Retinal pigment epithelial cell (primary cell): ENCODE results near the gene COBL.

Source experiments
- DNase-seq: peaks from one replicate; pipeline ENCODE4 v3.0.0-alpha.2; 2010; ENCODE audit warnings: low read depth
- H3K4me3 ChIP-seq: 2 replicates; pipeline ENCODE4 v1.5.1; 2011; ENCODE audit warnings: mild to moderate bottlenecking, low read length, control low read depth, moderate library complexity
- CTCF ChIP-seq: conservative IDR thresholded peaks from 2 replicates; pipeline ENCODE4 v1.5.1; 2011; ENCODE audit warnings: low read depth, low read length, control low read depth, inconsistent platforms

The COBL gene

GRCh38 chr7:50985096-50985495 lies 331.5 kb downstream of the COBL start:
- H3K4me3 ChIP-seq = no peak overlapping the region
- DNase-seq = no peak
- no peak for TF ChIP-seq CTCF

GRCh38 chr7:50983850-50984249 lies 332.8 kb downstream of the COBL start:
- DNase-seq = peak; percentile 27
- TF ChIP-seq CTCF = no peak
- no peak overlapping the region for H3K4me3 ChIP-seq

GRCh38 chr7:50982626-50983025 lies 334.0 kb downstream of the COBL start:
- TF ChIP-seq CTCF = peak; percentile 41
- no peak overlapping the region for H3K4me3 ChIP-seq
- no peak for DNase-seq

GRCh38 chr7:50981743-50982142 lies 334.9 kb downstream of the COBL start:
- DNase-seq = no peak
- no peak for TF ChIP-seq CTCF
- H3K4me3 ChIP-seq = no peak overlapping the region

GRCh38 chr7:50980411-50980810 lies 336.2 kb downstream of the COBL start:
- TF ChIP-seq CTCF = no peak
- peak; percentile 87 for DNase-seq
- no peak overlapping the region for H3K4me3 ChIP-seq

GRCh38 chr7:50978633-50979215 lies 337.9 kb downstream of the COBL start:
- DNase-seq = peak; percentile 34
- peak; percentile 34 for TF ChIP-seq CTCF

GRCh38 chr7:50977421-50977820 lies 339.2 kb downstream of the COBL start:
- DNase-seq = no peak
- no peak overlapping the region for H3K4me3 ChIP-seq
- no peak for TF ChIP-seq CTCF

More at GRCh38 chr7:50978633-50979215, 337.9 kb downstream of the COBL start:
- no peak overlapping the region for H3K4me3 ChIP-seq
